H1 (cell line): Measurements from ENCODE around the gene IL17RD. TPM values are rescaled to one million over a fixed set of nuclear protein-coding genes. Genes with fewer than 3 reads are reported as not detected.

Source experiments
- CTCF ChIA-PET: fragments of 300-600 bp; sonication (Branson Sonifier 250); formaldehyde crosslinking; loops from one replicate; lab custom pipeline; 2021; ENCODE audit not compliant: partially characterized antibody; lab: Charles Lee
- POLR2A ChIA-PET: fragments of 300-600 bp; sonication (Branson Sonifier 250); formaldehyde crosslinking; loops from one replicate; lab custom pipeline; 2021; ENCODE audit warnings: inconsistent platforms; ENCODE audit not compliant: partially characterized antibody; lab: Charles Lee
- DNase-seq, 2 experiments: peaks; one replicate each; pipeline versions ENCODE4 v3.0.0 to v3.0.0-alpha.2; 2010 to 2022; ENCODE audit warnings: low spot score in 2 of 2, low read depth in 1 of 2, mixed read lengths in 1 of 2
- FAIRE-seq: peaks from 2 replicates; lab custom pipeline; 2011; peaks lifted over from hg19 to GRCh38; lab: Jason Lieb, UNC
- H2AFZ ChIP-seq: 2 replicates; pipeline ENCODE4 v1.8.1; 2012; ENCODE audit warnings: low read length, inconsistent platforms
- H2AK5ac ChIP-seq: 2 replicates; pipeline ENCODE4 v1.6.1; 2013; ENCODE audit warnings: low read depth, low read length
- H2BK120ac ChIP-seq: replicated peaks from 2 replicates; pipeline ENCODE3; 2013; ENCODE audit warnings: low read depth, low read length, inconsistent platforms
- H2BK12ac ChIP-seq: 2 replicates; pipeline ENCODE4 v1.6.1; 2013; ENCODE audit warnings: low read depth, low read length
- H2BK15ac ChIP-seq: 2 replicates; pipeline ENCODE4 v1.6.1; 2013; ENCODE audit warnings: low read length
- H2BK20ac ChIP-seq: 2 replicates; pipeline ENCODE4 v1.6.1; 2013; ENCODE audit warnings: low read length
- H2BK5ac ChIP-seq: 2 replicates; pipeline ENCODE4 v1.6.1; 2013; ENCODE audit warnings: low read depth, low read length
- H3K14ac ChIP-seq: 2 replicates; pipeline ENCODE4 v1.6.1; 2013; ENCODE audit warnings: inconsistent platforms; ENCODE audit not compliant: insufficient read length
- H3K18ac ChIP-seq: 2 replicates; pipeline ENCODE4 v1.6.1; 2013; ENCODE audit warnings: low read length; ENCODE audit errors: extremely low read depth
- H3K23ac ChIP-seq: 2 replicates; pipeline ENCODE4 v1.6.1; 2013; ENCODE audit warnings: inconsistent platforms; ENCODE audit not compliant: insufficient read length
- H3K23me2 ChIP-seq: 2 replicates; pipeline ENCODE4 v1.6.1; 2013; ENCODE audit warnings: low read depth, low read length
- H3K27ac ChIP-seq: 2 replicates; pipeline ENCODE4 v1.6.1; 2011; ENCODE audit warnings: low read depth, low read length, inconsistent platforms
- H3K27me3 ChIP-seq, 4 experiments: replicated peaks in 1 of 4; 1 replicate in 1 of 4; 2 replicates in 3 of 4; pipeline versions ENCODE4 v1.6.1 to v1.8.1; 2011 to 2013; ENCODE audit warnings: low read length in 3 of 4, mild to moderate bottlenecking in 3 of 4, inconsistent platforms in 2 of 4, mixed read lengths in 2 of 4, moderate library complexity in 1 of 4; ENCODE audit not compliant: control insufficient read depth in 3 of 4, insufficient read depth in 3 of 4; ENCODE audit errors: extremely low read depth in 1 of 4
- H3K36me3 ChIP-seq, 4 experiments: 2 replicates each; pipeline versions ENCODE4 v1.6.1 to v1.8.1; 2011 to 2013; ENCODE audit warnings: mild to moderate bottlenecking in 4 of 4, low read length in 3 of 4, moderate library complexity in 2 of 4, control low read depth in 1 of 4, inconsistent platforms in 1 of 4; ENCODE audit not compliant: insufficient read depth in 4 of 4, control insufficient read depth in 2 of 4
- H3K4ac ChIP-seq: replicated peaks from 2 replicates; pipeline ENCODE3; 2013; ENCODE audit warnings: low read length, low read depth, mixed read lengths, inconsistent platforms; ENCODE audit not compliant: insufficient read length
- H3K4me1 ChIP-seq, 4 experiments: replicated peaks in 1 of 4; 1 replicate in 1 of 4; 2 replicates in 3 of 4; pipeline versions ENCODE4 v1.6.1 to v1.8.1; 2011 to 2013; ENCODE audit warnings: low read length in 3 of 4, inconsistent platforms in 2 of 4, mixed read lengths in 1 of 4; ENCODE audit not compliant: insufficient read depth in 4 of 4, control insufficient read depth in 3 of 4
- H3K4me2 ChIP-seq, 2 experiments: 2 replicates each; pipeline versions ENCODE4 v1.6.1 to v1.8.1; 2011 to 2013; ENCODE audit warnings: low read depth in 2 of 2, low read length in 2 of 2, control low read depth in 1 of 2, inconsistent platforms in 1 of 2, mild to moderate bottlenecking in 1 of 2; ENCODE audit not compliant: insufficient read depth in 1 of 2
- H3K4me3 ChIP-seq, 4 experiments: fragments of 200-600, 300-600 bp in 1 of 4; sonication (generic), shearing (Covaris generic), sonication (Bioruptor Twin) in 1 of 4; 2 replicates each; pipeline versions ENCODE4 v1.5.1 to v1.8.1; 2011 to 2016; ENCODE audit warnings: low read length in 4 of 4, low read depth in 3 of 4, control low read depth in 2 of 4, inconsistent platforms in 2 of 4, mild to moderate bottlenecking in 2 of 4, mixed read lengths in 1 of 4, moderate library complexity in 1 of 4; ENCODE audit not compliant: insufficient read depth in 2 of 4; ENCODE audit errors: extremely low read depth in 1 of 4
- H3K56ac ChIP-seq: replicated peaks from 2 replicates; pipeline ENCODE3; 2013; ENCODE audit warnings: low read depth, mild to moderate bottlenecking, mixed read lengths, low read length, inconsistent platforms; ENCODE audit not compliant: insufficient read length
- H3K79me1 ChIP-seq: 2 replicates; pipeline ENCODE4 v1.6.1; 2013; ENCODE audit warnings: low read depth, low read length, control low read depth
- H3K79me2 ChIP-seq, 2 experiments: 2 replicates each; pipeline versions ENCODE4 v1.6.1 to v1.8.1; 2012 to 2013; ENCODE audit warnings: low read length in 2 of 2, mild to moderate bottlenecking in 2 of 2, inconsistent platforms in 1 of 2; ENCODE audit not compliant: insufficient read depth in 2 of 2, control insufficient read depth in 1 of 2
- H3K9ac ChIP-seq, 4 experiments: replicated peaks in 1 of 4; 1 replicate in 1 of 4; 2 replicates in 3 of 4; pipeline versions ENCODE4 v1.6.1 to v1.8.1; 2011 to 2013; ENCODE audit warnings: low read depth in 3 of 4, low read length in 3 of 4, control low read depth in 2 of 4, mild to moderate bottlenecking in 2 of 4, moderate library complexity in 2 of 4, inconsistent platforms in 1 of 4; ENCODE audit errors: extremely low read depth in 1 of 4
- H3K9me3 ChIP-seq, 2 experiments: 2 replicates each; pipeline versions ENCODE4 v1.6.1 to v1.8.1; 2012 to 2013; ENCODE audit warnings: mild to moderate bottlenecking in 2 of 2, moderate library complexity in 2 of 2, control low read depth in 1 of 2, inconsistent platforms in 1 of 2, low read depth in 1 of 2, low read length in 1 of 2, mixed read lengths in 1 of 2; ENCODE audit not compliant: insufficient read depth in 2 of 2
- H4K20me1 ChIP-seq, 2 experiments: replicated peaks in 1 of 2; 2 replicates each; pipeline versions ENCODE3 to v1.8.1; 2011 to 2013; ENCODE audit warnings: inconsistent platforms in 2 of 2, low read length in 2 of 2, mild to moderate bottlenecking in 1 of 2; ENCODE audit not compliant: insufficient read depth in 2 of 2, control insufficient read depth in 1 of 2
- H4K5ac ChIP-seq: 2 replicates; pipeline ENCODE4 v1.6.1; 2013; ENCODE audit warnings: low read length, low read depth, mixed read lengths, inconsistent platforms; ENCODE audit not compliant: insufficient read length
- H4K8ac ChIP-seq: 2 replicates; pipeline ENCODE4 v1.8.0; 2013; ENCODE audit warnings: mild to moderate bottlenecking, moderate library complexity, low read length, inconsistent platforms; ENCODE audit not compliant: insufficient read depth; ENCODE audit errors: extremely low read depth
- H4K91ac ChIP-seq: replicated peaks from 2 replicates; pipeline ENCODE3; 2013; ENCODE audit warnings: low read length, mixed read lengths, inconsistent platforms; ENCODE audit not compliant: insufficient read length
- EP300 ChIP-seq, 2 experiments: IDR thresholded peaks; 1 replicate in 1 of 2; 2 replicates in 1 of 2; pipeline ENCODE4 v1.6.1; 2011 to 2012; ENCODE audit warnings: low read depth in 2 of 2, low read length in 2 of 2, mild to moderate bottlenecking in 2 of 2, borderline replicate concordance in 1 of 2, inconsistent platforms in 1 of 2, moderate library complexity in 1 of 2
- KDM4A ChIP-seq: IDR thresholded peaks from one replicate; pipeline ENCODE4 v1.7.1; 2012; ENCODE audit warnings: low read depth, mild to moderate bottlenecking, moderate library complexity, low read length, inconsistent platforms; ENCODE audit not compliant: severe bottlenecking
- MAFK ChIP-seq: IDR thresholded peaks from 2 replicates; pipeline ENCODE4 v1.6.1; 2012; ENCODE audit warnings: low read depth, mild to moderate bottlenecking, improper control_type of control experiment, low read length
- POLR2A ChIP-seq, 2 experiments: IDR thresholded peaks; 1 replicate in 1 of 2; 2 replicates in 1 of 2; pipeline ENCODE4 v1.6.1; 2011; ENCODE audit warnings: low read depth in 2 of 2, low read length in 2 of 2, mild to moderate bottlenecking in 2 of 2; ENCODE audit errors: control extremely low read depth in 1 of 2
- POLR2AphosphoS5 ChIP-seq: IDR thresholded peaks from 2 replicates; pipeline ENCODE4 v1.6.1; 2011; ENCODE audit warnings: low read depth, low read length
- RBBP5 ChIP-seq: IDR thresholded peaks from 2 replicates; pipeline ENCODE4 v1.7.1; 2012; ENCODE audit warnings: low read depth, mild to moderate bottlenecking, inconsistent platforms, low read length, moderate library complexity, borderline replicate concordance
- SP1 ChIP-seq: IDR thresholded peaks from 2 replicates; pipeline ENCODE4 v1.6.1; 2011; ENCODE audit warnings: low read depth, low read length
- USF2 ChIP-seq: IDR thresholded peaks from 2 replicates; pipeline ENCODE4 v1.6.1; 2011; ENCODE audit warnings: low read length, improper control_type of control experiment
- WGBS, 2 experiments: shearing (Covaris generic) in 1 of 2; methylation state at CpG; one replicate each; pipeline versions ENCODE4 v1.1.6 to v1.1.7; 2013 to 2015; ENCODE audit warnings: low lambda C conversion rate in 2 of 2, mixed read lengths in 2 of 2, inconsistent platforms in 1 of 2, low coverage in 1 of 2, missing lambda C conversion rate in 1 of 2; ENCODE audit not compliant: insufficient replicate concordance in 2 of 2, insufficient coverage in 1 of 2, insufficient read length in 1 of 2; ENCODE audit errors: extremely low coverage in 1 of 2, missing lambda C conversion rate in 1 of 2; 5-methylcytosine and 5-hydroxymethylcytosine counted together
- polyA plus RNA-seq, 7 experiments: library from polyadenylated mRNA; depleted of rRNA in 3 of 7; stranded (reverse) in 5 of 7; unstranded in 2 of 7; fragments of >200 nt in 5 of 7; fragments of 200-250 nt in 2 of 7; gene quantifications; 1 replicate in 5 of 7; 2 replicates in 1 of 7; 4 replicates in 1 of 7; pipeline versions ENCODE4 v1.2.1 to v1.2.3, GENCODE V29; 2011 to 2013; ENCODE audit warnings: missing spikeins in 2 of 7, mixed read lengths in 2 of 7
- total RNA-seq: library from RNA; stranded (reverse); fragmentation: NEBNext Ultra II Directional; extraction: Animal tissue kit (Norgen Biotek cat#: 25700); gene quantifications from 2 replicates; pipeline ENCODE4 v1.2.1, GENCODE V29; 2021

Gene IL17RD
- total and polyA plus RNA-seq, 2 of the 8 experiments (the other 6 are each of a cell fraction or from before 2014, with no cell fraction given), result 10.9 to 48.9 TPM

- Histone ChIP-seq H3K23me2 (peaks cover 2% of the 10 kb centered on the region; the same call in 1 of the 2 replicates), H3K4me1 (peaks cover 25 to 57% (median 46%) of the 10 kb centered on the region in 4 experiments), H2BK120ac (peak overlapping the region; percentile 89), H2AFZ (no peak overlapping the region), H3K9me3 (no peaks in the 10 kb centered on the region), H3K56ac (no peak overlapping the region), H2BK15ac (no peak overlapping the region), H3K79me1 (peaks cover 5% of the 10 kb centered on the region), H3K4ac (no peak overlapping the region), H4K8ac (no peak overlapping the region), H2BK5ac (peak overlapping the region; percentile 95; the same call in 1 of the 2 replicates), H3K14ac (no peak overlapping the region), H2AK5ac (peak overlapping the region; percentile 82), H4K91ac (peak overlapping the region; percentile 28), H3K36me3 (no peaks in the 10 kb centered on the region), H3K27ac (peak overlapping the region; percentile 76; the same call in 1 of the 2 replicates), H3K23ac (no peak overlapping the region), H2BK12ac (peak overlapping the region; percentile 65; the same call in 1 of the 2 replicates), H3K9ac (peak overlapping the region in 2 of 4 experiments; percentile 18 to 39; a peak in 2 of 7 replicates), H2BK20ac (peak overlapping the region; percentile 49; the same call in 1 of the 2 replicates), H3K27me3 (peaks cover 4 to 19% (median 18%) of the 10 kb centered on the region in 4 experiments), H4K20me1 (peaks cover 6 to 10% of the 10 kb centered on the region in 2 experiments), H3K4me3 (no peak overlapping the region; a peak in 1 of 8 replicates), H3K79me2 (peaks cover 0 to 27% of the 10 kb centered on the region in 2 experiments; a peak in 2 of 4 replicates), H4K5ac (no peak overlapping the region), H3K4me2 (peak overlapping the region; percentile 30 to 61; a peak in 3 of 4 replicates), H3K18ac (peak overlapping the region; percentile 52; the same call in 1 of the 2 replicates)
- ChIA-PET POLR2A (interaction anchor here (1.0 to 6.0 kb wide), 8 partner anchors 8 to 68 kb away, joined by 3 to 62 read pairs (median 4); no protein-coding TSS in a partner anchor), CTCF (interaction anchor here (1.0 to 1.6 kb wide), 7 partner anchors 11 to 50 kb away, joined by 3 to 8 read pairs (median 4); no protein-coding TSS in a partner anchor)
- DNase-seq (no peak), FAIRE-seq (peak; percentile 13)
- WGBS, 2 experiments, result 62% methylated on average over 14 of the region's 14 CpGs; no CpG with 5 or more reads in 1 of the 2 experiments
- TF ChIP-seq RBBP5 (no peak), MAFK (no peak), SP1 (no peak), EP300 (IDR thresholded peaks at IDR 0.05; ENCODE audit: borderline replicate concordance in 1 of 2, low read depth in 2 of 2, low read length in 2 of 2) (no peak), POLR2A (IDR thresholded peaks at IDR 0.05; ENCODE audit: control extremely low read depth in 1 of 2, low read depth in 2 of 2, low read length in 2 of 2) (0 out of 3 replicates have a peak, but pooled peaks of 1 of the 2 experiments have one; percentile 28), POLR2AphosphoS5 (no peak), USF2 (no peak), KDM4A (no peak)
Measured at GRCh38 chr3:57128826-57129667, 36.1 kb downstream of the IL17RD start.
